ENCODE results near the gene HES2.
"Not testable (repeated sequence)": the region's sequence is repeated elsewhere in the genome, so short reads cannot be mapped to it uniquely, and the experiment has no call there.

Gene HES2

DNA sequence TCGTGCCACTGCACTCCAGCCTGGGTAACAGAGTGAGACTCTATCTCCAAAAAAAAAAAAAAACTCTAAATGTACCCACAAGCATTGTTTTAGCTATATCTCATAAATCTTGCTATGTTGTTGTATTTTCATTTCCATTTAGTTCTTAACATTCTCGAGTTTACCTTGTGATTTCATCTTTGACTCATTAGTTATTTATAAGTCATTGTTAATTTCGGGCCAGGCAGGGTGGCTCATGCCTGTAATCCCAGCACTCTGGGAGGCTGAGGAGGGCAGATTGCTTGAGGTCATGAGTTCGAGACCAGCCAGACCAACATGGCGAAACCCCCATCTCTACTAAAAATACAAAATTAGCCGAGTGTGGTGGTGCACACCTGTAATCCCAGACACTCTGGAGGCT is 11.7 kb downstream of the HES2 start:
- no peak for DNase-seq (ENCODE audit: insufficient read length, low spot score)
- TF ChIP-seq POLR2AphosphoS5 (IDR thresholded peaks at IDR 0.05; ENCODE audit: low read depth, low read length): no peak
- TF ChIP-seq TAF1 (IDR thresholded peaks at IDR 0.05; ENCODE audit: low read depth, low read length): no peak
- TF ChIP-seq SPI1 (IDR thresholded peaks at IDR 0.05; ENCODE audit: low read depth, low read length): no peak
- no peak for TF ChIP-seq POU2F2 (IDR thresholded peaks at IDR 0.05; ENCODE audit: low read depth, low read length)
- TF ChIP-seq PAX5 (IDR thresholded peaks at IDR 0.05; ENCODE audit: insufficient read depth, low read length, severe bottlenecking): no peak
- TF ChIP-seq POLR2A (IDR thresholded peaks at IDR 0.05; ENCODE audit: low read depth, low read length): no peak
- FAIRE-seq: no peak

DNA sequence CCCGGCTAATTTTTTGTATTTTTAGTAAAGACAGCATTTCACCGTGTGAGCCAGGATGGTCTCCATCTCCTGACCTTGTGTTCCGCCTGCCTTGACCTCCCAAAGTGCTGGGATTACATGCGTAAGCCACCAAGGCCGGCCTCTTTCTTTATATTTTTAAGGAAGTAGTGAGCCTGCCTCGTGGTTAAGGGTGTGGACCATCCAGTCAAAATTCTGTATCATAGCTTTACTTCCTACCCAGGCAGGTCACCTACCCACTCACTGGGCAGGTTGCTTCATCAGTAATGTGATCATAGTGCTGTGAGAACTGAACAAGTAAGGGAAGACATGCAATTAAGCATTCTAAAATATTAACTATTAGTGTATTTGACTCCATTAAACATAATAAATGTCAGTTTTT is 18.0 kb downstream of the HES2 start:
- FAIRE-seq: no peak

DNA sequence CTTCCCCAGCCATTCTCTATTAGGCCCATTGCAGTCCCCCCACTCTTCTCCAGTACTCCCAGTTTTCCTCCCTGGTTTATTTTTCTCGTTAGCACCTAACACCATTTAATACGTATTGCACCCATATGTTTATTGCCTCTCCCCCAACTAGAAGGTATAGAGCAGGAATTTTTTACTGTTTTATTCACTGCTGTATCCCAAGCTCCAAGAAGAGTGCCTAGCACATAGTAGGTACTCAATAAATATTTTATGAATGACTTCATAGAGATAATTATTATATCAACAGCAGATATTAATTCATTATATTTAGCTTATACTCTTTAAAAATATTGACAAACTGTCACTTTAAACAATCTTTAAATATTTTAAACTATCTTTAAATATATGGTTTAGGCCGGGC is 20.4 kb downstream of the HES2 start:
- no peak for DNase-seq (ENCODE audit: insufficient read length, low spot score)
- FAIRE-seq: no peak
- TF ChIP-seq SPI1 (IDR thresholded peaks at IDR 0.05; ENCODE audit: low read depth, low read length): no peak
- no peak for TF ChIP-seq POLR2A (IDR thresholded peaks at IDR 0.05; ENCODE audit: low read depth, low read length)
- TF ChIP-seq PAX5 (IDR thresholded peaks at IDR 0.05; ENCODE audit: insufficient read depth, low read length, severe bottlenecking): no peak
- TF ChIP-seq POLR2AphosphoS5 (IDR thresholded peaks at IDR 0.05; ENCODE audit: low read depth, low read length): no peak

More for the DNA sequence above, 18.0 kb downstream of the HES2 start:
- DNase-seq (ENCODE audit: insufficient read length, low spot score): no peak
- TF ChIP-seq POLR2AphosphoS5 (IDR thresholded peaks at IDR 0.05; ENCODE audit: low read depth, low read length): no peak
- TF ChIP-seq POU2F2 (IDR thresholded peaks at IDR 0.05; ENCODE audit: low read depth, low read length): no peak
- no peak for TF ChIP-seq TAF1 (IDR thresholded peaks at IDR 0.05; ENCODE audit: low read depth, low read length)
- no peak for TF ChIP-seq POLR2A (IDR thresholded peaks at IDR 0.05; ENCODE audit: low read depth, low read length)
- no peak for TF ChIP-seq PAX5 (IDR thresholded peaks at IDR 0.05; ENCODE audit: insufficient read depth, low read length, severe bottlenecking)
- TF ChIP-seq SPI1 (IDR thresholded peaks at IDR 0.05; ENCODE audit: low read depth, low read length): no peak

DNA sequence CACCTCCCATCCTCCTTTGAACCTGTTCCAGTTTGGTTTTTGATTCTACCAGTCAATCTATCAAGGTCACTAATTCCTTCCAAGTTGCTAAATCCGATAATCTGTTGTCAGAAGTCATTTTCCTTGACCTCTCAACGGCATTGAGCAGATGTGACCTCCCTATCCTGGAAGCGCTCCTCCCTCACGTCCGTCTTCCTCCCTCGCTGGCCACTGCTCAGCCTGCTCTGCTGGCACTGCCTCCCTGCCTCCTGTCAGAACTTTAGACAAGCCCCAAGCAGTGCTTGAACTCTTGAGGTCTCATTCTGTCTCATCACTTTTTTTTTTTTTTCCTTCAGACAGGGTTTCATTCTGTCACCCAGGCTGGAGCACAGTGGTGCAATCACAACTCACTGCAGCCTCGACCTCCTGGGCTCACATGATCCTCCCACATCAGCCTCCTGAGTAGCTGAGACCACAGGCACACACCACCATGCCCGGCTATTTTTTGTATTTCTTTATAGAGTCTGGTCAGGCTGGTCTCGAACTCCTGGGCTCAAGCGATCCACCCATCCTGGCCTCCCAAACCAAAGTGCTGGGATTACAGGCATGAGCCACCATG is 21.8 kb downstream of the HES2 start:
- FAIRE-seq: no peak
- no peak for TF ChIP-seq POLR2AphosphoS5 (IDR thresholded peaks at IDR 0.05; ENCODE audit: low read depth, low read length)
- TF ChIP-seq POU2F2 (IDR thresholded peaks at IDR 0.05; ENCODE audit: low read depth, low read length): no peak
- no peak for TF ChIP-seq PAX5 (IDR thresholded peaks at IDR 0.05; ENCODE audit: insufficient read depth, low read length, severe bottlenecking)
- no peak for TF ChIP-seq SPI1 (IDR thresholded peaks at IDR 0.05; ENCODE audit: low read depth, low read length)
- TF ChIP-seq TAF1 (IDR thresholded peaks at IDR 0.05; ENCODE audit: low read depth, low read length): no peak
- no peak for TF ChIP-seq POLR2A (IDR thresholded peaks at IDR 0.05; ENCODE audit: low read depth, low read length)

DNA sequence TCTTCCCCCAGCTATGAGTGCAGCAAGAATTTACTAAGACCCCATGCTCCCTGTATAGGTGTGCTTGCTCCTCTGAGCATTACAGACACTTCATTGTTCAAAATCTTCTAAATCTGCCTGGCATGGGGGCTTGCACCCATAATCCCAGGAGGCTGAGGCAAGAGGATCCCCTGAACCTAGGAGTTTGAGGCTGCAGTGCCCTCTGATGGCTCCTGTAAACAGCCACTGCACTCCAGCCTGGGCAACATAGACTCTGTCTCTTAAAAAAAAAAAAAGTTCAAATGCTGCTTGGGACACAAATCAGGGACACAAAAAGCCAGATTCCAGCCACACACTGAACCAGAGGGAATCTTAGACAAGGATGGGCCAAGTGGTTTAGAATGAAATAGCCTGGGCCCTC is 22.7 kb downstream of the HES2 start:
- FAIRE-seq (no peak), DNase-seq (ENCODE audit: insufficient read length, low spot score) (no peak)
- no peak for TF ChIP-seq POLR2AphosphoS5 (IDR thresholded peaks at IDR 0.05; ENCODE audit: low read depth, low read length)
- TF ChIP-seq POLR2A (IDR thresholded peaks at IDR 0.05; ENCODE audit: low read depth, low read length): no peak
- TF ChIP-seq PAX5 (IDR thresholded peaks at IDR 0.05; ENCODE audit: insufficient read depth, low read length, severe bottlenecking): no peak
- no peak for TF ChIP-seq SPI1 (IDR thresholded peaks at IDR 0.05; ENCODE audit: low read depth, low read length)
- no peak for TF ChIP-seq POU2F2 (IDR thresholded peaks at IDR 0.05; ENCODE audit: low read depth, low read length)
- no peak for TF ChIP-seq TAF1 (IDR thresholded peaks at IDR 0.05; ENCODE audit: low read depth, low read length)

More for the DNA sequence above, 21.8 kb downstream of the HES2 start:
- DNase-seq (ENCODE audit: insufficient read length, low spot score): no peak

DNA sequence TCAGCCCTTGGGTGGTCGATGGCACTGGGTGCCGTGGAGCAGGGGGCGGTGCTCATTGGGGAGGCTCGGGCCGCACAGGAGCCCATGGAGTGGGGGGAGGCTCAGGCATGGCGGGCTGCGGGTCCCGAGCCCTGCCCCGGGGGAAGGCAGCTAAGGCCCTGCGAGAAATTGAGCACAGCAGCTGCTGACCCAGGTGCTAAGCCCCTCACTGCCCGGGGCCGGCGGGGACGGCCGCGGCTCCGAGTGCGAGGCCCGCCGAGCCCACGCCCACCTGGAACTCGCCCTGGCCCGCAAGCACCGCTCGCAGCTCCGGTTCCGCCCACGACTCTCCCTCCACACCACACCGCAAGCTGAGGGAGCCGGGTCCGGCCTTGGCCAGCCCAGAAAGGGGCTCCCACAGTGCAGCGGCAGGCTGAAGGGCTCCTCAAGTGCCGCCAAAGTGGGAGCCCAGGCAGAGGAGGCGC is 23.9 kb downstream of the HES2 start:
- DNase-seq (ENCODE audit: insufficient read length, low spot score); FAIRE-seq: not testable (repeated sequence)

DNA sequence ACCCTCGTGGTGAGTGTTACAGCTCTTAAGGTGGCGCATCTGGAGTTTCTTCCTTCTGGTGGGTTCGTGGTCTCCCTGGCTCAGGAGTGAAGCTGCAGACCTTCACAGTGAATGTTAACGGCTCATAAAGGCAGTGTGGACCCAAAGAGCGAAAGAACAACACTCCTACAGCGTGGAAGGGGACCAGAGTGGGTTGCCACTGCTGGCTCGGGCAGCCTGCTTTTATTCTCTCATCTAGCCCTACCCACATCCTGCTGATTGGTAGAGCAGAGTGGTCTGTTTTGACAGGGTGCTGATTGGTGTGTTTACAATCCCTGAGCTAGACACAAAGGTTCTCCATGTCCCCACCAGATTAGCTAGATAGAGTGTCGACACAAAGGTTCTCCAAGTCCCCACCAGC is 24.6 kb downstream of the HES2 start:
- not testable (repeated sequence) for DNase-seq (ENCODE audit: insufficient read length, low spot score); FAIRE-seq

DNA sequence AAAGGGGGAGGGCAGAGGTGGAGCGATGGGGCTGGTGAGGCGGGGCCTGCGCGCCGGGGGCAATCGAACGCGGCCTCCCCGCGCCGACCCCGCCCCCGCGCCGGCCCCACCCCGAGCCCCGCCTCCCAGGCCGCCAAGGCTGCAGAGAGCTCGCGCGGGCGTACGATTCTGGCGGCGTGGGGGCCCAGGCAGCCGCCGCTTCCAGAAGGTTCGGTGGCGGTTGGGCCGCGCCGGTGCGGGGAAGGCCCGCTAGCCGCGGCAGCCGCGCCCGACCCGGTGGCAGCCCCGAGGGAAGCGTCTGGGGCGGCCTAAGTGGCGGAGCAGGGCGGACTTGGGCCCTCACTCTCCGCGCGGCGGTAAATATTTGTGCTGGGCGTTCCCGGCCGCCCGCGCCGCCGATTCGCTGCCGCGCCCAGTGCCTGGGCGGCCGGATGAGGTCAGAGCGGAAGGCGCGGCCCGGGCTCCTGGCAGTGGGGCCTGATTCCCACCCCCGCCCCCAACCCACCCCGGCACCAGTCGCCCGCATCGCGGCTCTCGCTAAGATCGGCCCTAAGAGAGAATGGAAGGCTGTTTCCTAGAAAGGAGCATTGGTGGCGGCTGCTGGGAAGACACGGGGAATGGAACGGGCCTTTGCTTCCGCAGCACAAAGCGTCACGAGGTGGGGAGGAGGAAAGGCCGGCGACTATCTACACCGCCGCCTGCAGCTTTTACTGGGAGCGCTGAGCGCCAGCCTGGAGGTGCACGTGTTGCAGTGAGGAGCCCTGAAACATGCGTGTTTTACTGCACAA is 26.1 kb downstream of the HES2 start, which contains the start of gene ACOT7:
ACOT7 (minus strand) TSS at position 368 of the 788 bp plus-strand sequence. CDS start 368 bp downstream, outside the sequence.
- FAIRE-seq: peak; percentile 76
- no peak for TF ChIP-seq SPI1 (IDR thresholded peaks at IDR 0.05; ENCODE audit: low read depth, low read length)
- TF ChIP-seq PAX5 (IDR thresholded peaks at IDR 0.05; ENCODE audit: insufficient read depth, low read length, severe bottlenecking): no peak
- no peak for TF ChIP-seq TAF1 (IDR thresholded peaks at IDR 0.05; ENCODE audit: low read depth, low read length)
- no peak for TF ChIP-seq POLR2A (IDR thresholded peaks at IDR 0.05; ENCODE audit: low read depth, low read length)
- TF ChIP-seq POLR2AphosphoS5 (IDR thresholded peaks at IDR 0.05; ENCODE audit: low read depth, low read length): no peak
- no peak for TF ChIP-seq POU2F2 (IDR thresholded peaks at IDR 0.05; ENCODE audit: low read depth, low read length)
- DNase-seq (ENCODE audit: insufficient read length, low spot score): peak; percentile 92

DNA sequence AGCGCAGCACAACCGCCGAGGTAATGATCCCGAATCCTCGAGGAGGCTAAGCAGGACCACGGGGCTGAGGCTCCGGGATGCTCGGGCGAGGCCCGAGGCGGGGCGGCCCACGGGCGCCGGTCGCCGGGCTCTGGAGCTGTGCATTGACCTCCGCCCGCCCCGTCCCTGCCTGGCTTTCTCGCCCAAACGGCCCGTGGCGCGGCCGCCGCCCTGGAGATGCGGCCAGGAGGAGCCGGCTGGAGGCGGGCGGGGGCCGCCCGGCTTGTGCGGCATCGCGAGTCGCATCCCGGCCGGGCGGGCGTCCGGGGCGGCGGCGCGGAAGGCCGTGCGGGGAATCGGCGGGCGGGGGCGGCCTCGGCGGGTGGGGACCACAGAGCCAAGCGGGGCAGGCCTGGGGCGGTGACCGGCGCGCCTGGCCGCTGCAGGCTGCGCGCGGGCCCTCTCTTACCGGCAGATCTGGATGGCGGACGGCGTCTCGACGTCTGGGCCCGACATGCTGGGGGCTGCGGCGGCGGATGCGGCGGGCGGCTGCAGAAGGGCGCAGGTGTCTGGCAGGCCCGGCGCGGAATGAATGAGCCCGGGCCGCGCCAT is 26.8 kb downstream of the HES2 start:
- DNase-seq (ENCODE audit: insufficient read length, low spot score) (peak; percentile 41), FAIRE-seq (peak; percentile 31)
- no peak for TF ChIP-seq SPI1 (IDR thresholded peaks at IDR 0.05; ENCODE audit: low read depth, low read length)
- no peak for TF ChIP-seq POU2F2 (IDR thresholded peaks at IDR 0.05; ENCODE audit: low read depth, low read length)
- TF ChIP-seq POLR2A (IDR thresholded peaks at IDR 0.05; ENCODE audit: low read depth, low read length): peak; percentile 28; the same call in 1 of the 2 replicates
- TF ChIP-seq POLR2AphosphoS5 (IDR thresholded peaks at IDR 0.05; ENCODE audit: low read depth, low read length): no peak
- no peak for TF ChIP-seq PAX5 (IDR thresholded peaks at IDR 0.05; ENCODE audit: insufficient read depth, low read length, severe bottlenecking)
- peak; percentile 59; the same call in 1 of the 2 replicates for TF ChIP-seq TAF1 (IDR thresholded peaks at IDR 0.05; ENCODE audit: low read depth, low read length)
